Esophagus muscularis mucosa (tissue), 3 donors: ENCODE data around the gene SLC1A1.

Experiments used
- CTCF ChIP-seq, 3 experiments: fragments of 200-600 bp in 2 of 3; fragments of 450-650 bp in 1 of 3; sonication (generic) in 2 of 3; IDR thresholded peaks; one replicate each; pipeline ENCODE4 v1.5.1; 2017 to 2019; ENCODE audit warnings: antibody characterized with exemption in 3 of 3, mild to moderate bottlenecking in 2 of 3, moderate library complexity in 1 of 3
- POLR2AphosphoS5 ChIP-seq, 2 donors: sonication (generic); formaldehyde crosslinking; IDR thresholded peaks; one replicate each; pipeline ENCODE4 v1.6.1; 2017; ENCODE audit warnings: antibody characterized with exemption in 2 of 2

GRCh38 chr9:4509590-4509984 is 19.3 kb downstream of the SLC1A1 start:
- TF ChIP-seq CTCF (IDR thresholded peaks at IDR 0.05): no peak
- TF ChIP-seq POLR2AphosphoS5 (IDR thresholded peaks at IDR 0.05): no peak
